ENCODE data around the gene ZSWIM8.

ZSWIM8 gene

GRCh38 chr10:73796766-73797165 is 11.4 kb downstream of the ZSWIM8 start (continued):
- no peak for TF ChIP-seq ZNF549 (tag by site-specific recombination; IDR thresholded peaks at IDR 0.05)
- no peak for TF ChIP-seq SCRT1 (tag by site-specific recombination; IDR thresholded peaks at IDR 0.05; ENCODE audit: borderline replicate concordance)

GRCh38 chr10:73797324-73798025 is 12.1 kb downstream of the ZSWIM8 start:
- no peaks in the 10 kb centered on the region for H3K4me1 ChIP-seq (ENCODE audit: control insufficient read depth, insufficient read depth, low read length)
- POLR2A ChIA-PET, result interaction anchor here (1.4 to 1.8 kb wide), 2 partner anchors 12 to 16 kb away, joined by 3 to 4 read pairs; partner anchors contain the start of gene CHCHD1
- H3K27ac ChIP-seq (ENCODE audit: extremely low read depth, low read depth, low read length), result no peak overlapping the region
- H3K36me3 ChIP-seq (ENCODE audit: control insufficient read depth in 2 of 2, insufficient read depth in 1 of 2, low read length in 2 of 2), result peaks cover 19 to 98% of the 10 kb centered on the region in 2 experiments
- CTCF ChIA-PET, result no interaction called here
- H3K9me3 ChIP-seq (ENCODE audit: control insufficient read depth, insufficient read depth, low read depth, low read length), result no peaks in the 10 kb centered on the region
- TF ChIP-seq ZNF2 (tag by site-specific recombination; IDR thresholded peaks at IDR 0.05) (no peak), ZNF132 (tag by site-specific recombination; IDR thresholded peaks at IDR 0.05; ENCODE audit: borderline replicate concordance) (no peak), ZNF16 (tag by site-specific recombination; IDR thresholded peaks at IDR 0.05; ENCODE audit: low read depth) (no peak), ZNF302 (tag by site-specific recombination; IDR thresholded peaks at IDR 0.05; ENCODE audit: low read depth) (no peak)
- no peak overlapping the region for H3K4me3 ChIP-seq (ENCODE audit: low read depth, low read length)

- Histone ChIP-seq H3K4me3 (ENCODE audit: low read depth, low read length) (no peak overlapping the region), H3K27ac (ENCODE audit: extremely low read depth, low read depth, low read length) (no peak overlapping the region), H3K36me3 (ENCODE audit: control insufficient read depth in 2 of 2, insufficient read depth in 1 of 2, low read length in 2 of 2) (peaks cover 25 to 98% of the 10 kb centered on the region in 2 experiments), H3K9me3 (ENCODE audit: control insufficient read depth, insufficient read depth, low read depth, low read length) (no peaks in the 10 kb centered on the region), H3K4me1 (ENCODE audit: control insufficient read depth, insufficient read depth, low read length) (no peaks in the 10 kb centered on the region)
- CTCF ChIA-PET, result interaction anchor here (0.6 kb wide), 1 partner anchor 11 kb away, joined by 5 read pairs; no protein-coding TSS in a partner anchor
- TF ChIP-seq ZNF555 (tag by site-specific recombination; conservative IDR thresholded peaks at IDR 0.05) (no peak), ZNF274 (IDR thresholded peaks at IDR 0.05; ENCODE audit: low read length) (no peak), ZNF274 (tag by site-specific recombination; IDR thresholded peaks at IDR 0.05; ENCODE audit: borderline replicate concordance) (no peak), ZNF48 (tag by site-specific recombination; IDR thresholded peaks at IDR 0.05) (no peak), ZNF239 (tag by site-specific recombination; IDR thresholded peaks at IDR 0.05) (no peak), ZEB2 (tag by site-specific recombination; IDR thresholded peaks at IDR 0.05) (no peak), ZFP69B (tag by site-specific recombination; IDR thresholded peaks at IDR 0.05) (no peak), GLI4 (tag by site-specific recombination; IDR thresholded peaks at IDR 0.05) (no peak), ZNF558 (tag by site-specific recombination; IDR thresholded peaks at IDR 0.05) (no peak), SP3 (tag by site-specific recombination; IDR thresholded peaks at IDR 0.05) (no peak)
- POLR2A ChIA-PET, result interaction anchor here (1.4 to 1.8 kb wide), 2 partner anchors 14 to 16 kb away, joined by 3 to 4 read pairs; partner anchors contain the start of gene CHCHD1
Measured at GRCh38 chr10:73798087-73798486, 12.7 kb downstream of the ZSWIM8 start.

GRCh38 chr10:73798927-73799560 is 13.6 kb downstream of the ZSWIM8 start:
- no peak overlapping the region for H3K27ac ChIP-seq (ENCODE audit: extremely low read depth, low read depth, low read length)
- peaks cover 25 to 98% of the 10 kb centered on the region in 2 experiments for H3K36me3 ChIP-seq (ENCODE audit: control insufficient read depth in 2 of 2, insufficient read depth in 1 of 2, low read length in 2 of 2)
- TF ChIP-seq HIC1 (tag by site-specific recombination; IDR thresholded peaks at IDR 0.05) (0 out of 2 replicates have a peak, but pooled peaks have one; percentile 29), ZNF335 (tag by site-specific recombination; conservative IDR thresholded peaks at IDR 0.05) (0 out of 2 replicates have a peak, but pooled peaks have one; percentile 9), ZNF529 (tag by site-specific recombination; IDR thresholded peaks at IDR 0.05; ENCODE audit: insufficient replicate concordance) (no peak)
- CTCF ChIA-PET, result no interaction called here
- H3K9me3 ChIP-seq (ENCODE audit: control insufficient read depth, insufficient read depth, low read depth, low read length), result no peaks in the 10 kb centered on the region
- POLR2A ChIA-PET, result interaction anchor here (1.4 to 2.6 kb wide), 4 partner anchors 11 to 17 kb away, joined by 3 to 15 read pairs (median 6); partner anchors contain the start of genes CHCHD1 and ZSWIM8
- no peak overlapping the region for H3K4me3 ChIP-seq (ENCODE audit: low read depth, low read length)
- H3K4me1 ChIP-seq (ENCODE audit: control insufficient read depth, insufficient read depth, low read length), result no peaks in the 10 kb centered on the region

All from HEK293 (cell line).